Measurements from ENCODE around the gene ODC1. TPM values are rescaled to one million over a fixed set of nuclear protein-coding genes. Genes with fewer than 3 reads are reported as not detected.

The ODC1 gene
- total RNA-seq, 1 donor from 2014 or later = 35.5 TPM

DNA sequence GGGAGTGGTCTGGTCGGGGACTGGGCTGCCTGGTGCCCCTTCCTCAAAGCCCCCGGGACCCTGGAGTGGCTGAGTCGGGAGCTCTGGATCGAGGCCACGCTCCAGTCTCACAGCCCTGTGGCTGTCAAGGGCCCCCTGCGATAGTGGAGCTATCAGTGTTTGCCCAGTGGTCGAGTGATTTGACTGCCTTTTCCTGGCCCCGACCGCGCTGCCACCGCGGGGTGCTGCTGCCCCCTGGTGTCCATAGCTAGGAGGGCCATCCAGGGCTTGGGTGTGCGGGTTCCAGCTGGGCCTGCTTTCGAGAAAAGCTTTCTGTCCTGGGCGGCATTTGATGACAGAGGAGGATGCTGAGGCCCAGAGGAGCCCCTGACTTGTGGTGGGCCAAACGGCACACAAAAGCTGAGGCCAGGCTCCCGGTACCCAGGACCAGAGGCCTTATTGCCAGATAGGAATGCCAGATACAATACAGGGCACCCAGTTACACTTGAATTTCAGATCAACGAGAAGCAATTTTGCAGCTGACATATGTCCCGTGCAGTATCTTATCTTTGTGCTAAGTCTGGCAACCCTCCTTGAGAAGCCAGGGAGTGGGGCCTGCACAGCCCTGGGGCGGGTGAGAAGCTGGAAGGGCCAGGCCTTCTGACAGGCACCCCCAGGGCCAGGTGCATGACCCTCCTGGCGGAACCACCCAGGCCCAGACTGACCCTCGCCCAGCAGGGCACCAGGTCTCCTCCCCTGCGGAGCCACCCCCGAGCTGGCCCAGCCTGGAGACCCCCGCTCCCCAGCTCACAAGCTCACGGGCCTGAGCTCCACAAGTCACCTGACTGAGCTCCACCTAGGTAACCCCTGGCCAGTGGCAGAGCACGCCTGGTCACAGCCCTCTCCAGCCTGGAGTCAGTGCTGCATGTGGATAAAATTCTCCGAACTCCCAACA lies 13.0 kb downstream of the ODC1 start:
- peak; percentile 70 to 86 for DNase-seq (ENCODE audit: low read depth in 2 of 2)

DNA sequence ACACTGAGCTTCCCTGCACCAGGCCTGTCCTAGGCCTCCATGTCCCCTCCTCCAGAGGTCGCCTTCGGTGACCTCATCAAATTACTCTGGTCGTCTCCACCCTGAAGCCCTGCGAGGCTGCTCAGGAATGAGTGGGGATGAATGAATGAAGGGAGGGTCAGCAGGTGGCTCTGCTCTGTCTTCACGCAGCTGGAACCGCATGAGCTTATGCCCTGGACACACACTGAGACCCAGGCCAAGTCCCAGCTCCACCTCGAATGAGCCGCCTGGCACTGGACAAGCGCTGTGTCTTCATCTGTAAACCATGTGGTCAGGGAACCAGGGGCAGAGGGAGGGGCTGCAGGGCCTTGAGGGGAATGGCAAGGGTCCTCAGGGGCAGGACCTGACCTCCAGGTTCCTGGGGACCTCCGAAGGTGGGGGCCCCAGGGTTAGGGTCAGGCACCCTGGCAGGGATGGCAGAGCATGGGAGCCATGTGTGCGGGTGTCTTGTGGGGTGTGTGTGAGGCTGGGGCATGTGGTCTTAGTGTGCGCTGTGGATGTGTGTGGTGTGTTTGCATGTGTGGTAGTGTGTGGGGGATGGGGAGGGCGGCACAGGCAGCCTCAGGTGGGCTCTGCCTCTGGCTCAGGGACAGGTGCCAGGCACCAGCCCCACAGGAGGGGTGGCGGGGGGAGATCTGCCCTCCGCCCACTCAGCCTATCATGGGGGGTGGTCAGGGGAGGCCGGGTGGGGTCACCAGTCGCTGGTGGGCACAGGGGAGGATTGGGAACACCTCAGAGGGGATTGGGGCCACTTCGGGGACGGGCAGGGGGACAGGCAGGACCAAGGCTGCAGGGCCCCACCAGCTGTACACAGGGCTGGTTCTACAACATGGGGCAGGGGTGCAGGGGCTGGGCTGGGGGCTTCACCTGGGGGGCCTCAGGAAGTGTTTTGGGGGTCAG lies 13.9 kb downstream of the ODC1 start:
- DNase-seq (ENCODE audit: low read depth in 2 of 2) = no peak

- no peak for DNase-seq (ENCODE audit: low read depth in 2 of 2)
These were observed 14.7 kb downstream of the ODC1 start for GRCh38 chr2:10433264-10433946.

- DNase-seq (ENCODE audit: low read depth in 2 of 2) = no peak
These were observed 15.6 kb downstream of the ODC1 start for GRCh38 chr2:10432311-10433181.

DNA sequence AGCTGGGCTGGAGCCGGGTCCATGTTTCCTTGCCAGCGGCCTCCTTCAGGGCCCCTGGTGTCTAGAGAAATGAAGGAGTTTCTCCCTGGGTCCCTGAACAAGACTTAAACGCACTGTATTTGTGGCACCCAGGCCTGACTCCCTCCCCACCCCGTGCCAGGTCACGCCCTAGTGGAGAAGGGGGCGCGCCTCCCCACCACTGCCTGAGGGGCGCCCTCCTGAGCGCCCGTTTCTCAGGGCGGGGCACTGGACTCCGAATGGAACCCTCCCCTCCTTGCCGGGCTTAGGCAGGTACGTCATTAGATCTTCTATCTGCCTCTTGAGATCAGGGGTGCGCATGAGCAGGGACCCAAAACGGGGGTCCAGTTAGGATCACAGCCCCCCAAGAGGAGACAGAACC lies 16.3 kb downstream of the ODC1 start:
- DNase-seq (ENCODE audit: low read depth in 2 of 2) = no peak

DNA sequence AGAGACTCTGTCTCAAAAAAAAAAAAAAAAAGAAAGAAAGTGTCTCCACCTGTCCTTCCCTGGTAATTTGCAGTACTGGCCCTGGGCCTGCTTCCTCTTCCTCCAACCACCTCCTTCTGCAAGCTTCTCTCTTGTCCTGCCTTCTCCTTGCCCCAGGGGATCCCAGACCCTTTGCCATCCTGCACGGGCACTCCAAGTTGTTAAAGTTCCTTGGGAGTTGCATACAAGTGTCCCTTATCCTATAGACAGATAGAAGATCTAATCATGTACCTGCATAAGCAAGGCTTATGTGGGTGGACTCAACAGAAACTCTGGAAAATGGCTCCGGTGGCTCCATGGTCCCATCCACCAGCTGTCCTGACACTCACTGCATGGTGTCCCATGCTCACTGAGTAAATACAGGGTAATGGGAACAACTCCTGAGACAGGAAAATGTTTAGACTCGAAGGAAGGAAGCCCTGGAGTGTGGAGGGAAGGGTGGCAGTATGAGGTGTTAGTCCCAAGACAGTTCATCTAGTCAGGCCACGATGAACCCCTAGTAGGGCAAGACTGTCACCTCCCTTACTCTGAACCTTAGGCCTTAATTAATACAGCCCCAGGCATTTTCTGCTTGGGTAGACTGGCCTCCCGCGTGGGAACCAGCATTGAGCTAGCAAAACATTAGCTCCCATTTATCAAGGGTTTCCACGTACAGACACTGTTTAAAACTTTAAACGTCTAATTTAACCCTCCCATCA lies 17.1 kb downstream of the ODC1 start:
- DNase-seq (ENCODE audit: low read depth in 2 of 2) = no peak

- DNase-seq (ENCODE audit: low read depth in 2 of 2) = no peak
These were observed 19.2 kb downstream of the ODC1 start for GRCh38 chr2:10428924-10429323.

- DNase-seq (ENCODE audit: low read depth in 2 of 2) = no peak
These were observed 19.8 kb downstream of the ODC1 start for GRCh38 chr2:10428355-10428754.

GRCh38 chr2:10427618-10427949 lies 20.5 kb downstream of the ODC1 start:
- no peak for DNase-seq (ENCODE audit: low read depth in 2 of 2)

- DNase-seq (ENCODE audit: low read depth in 2 of 2) = no peak
These were observed 21.2 kb downstream of the ODC1 start for GRCh38 chr2:10426726-10427617.

- no peak for DNase-seq (ENCODE audit: low read depth in 2 of 2)
These were observed 22.4 kb downstream of the ODC1 start for GRCh38 chr2:10425699-10426098.

- DNase-seq (ENCODE audit: low read depth in 2 of 2) = no peak
These were observed 23.1 kb downstream of the ODC1 start for GRCh38 chr2:10424916-10425505.

- DNase-seq (ENCODE audit: low read depth in 2 of 2) = no peak
These were observed 24.1 kb downstream of the ODC1 start for GRCh38 chr2:10424051-10424450.

DNA sequence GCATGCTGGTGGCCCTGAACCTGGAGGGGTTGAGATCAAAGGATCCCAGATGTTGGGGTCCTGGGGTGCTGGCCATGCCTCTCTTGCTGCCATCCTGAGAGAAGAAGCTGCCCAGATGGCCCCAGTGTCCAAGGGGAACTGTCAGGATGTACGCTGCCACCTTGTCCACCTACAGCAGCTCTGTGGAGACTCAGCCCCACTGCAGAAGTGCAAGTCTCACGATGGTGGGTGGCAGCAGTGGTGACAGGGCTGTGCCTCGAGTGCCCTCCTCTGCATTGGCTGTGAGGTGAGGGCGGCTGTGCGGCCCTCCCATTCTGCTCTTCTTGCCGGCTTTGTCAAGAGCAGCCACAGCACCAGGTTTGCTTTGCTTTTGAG lies 24.7 kb downstream of the ODC1 start:
- no peak for DNase-seq (ENCODE audit: low read depth in 2 of 2)

- DNase-seq (ENCODE audit: low read depth in 2 of 2) = no peak
These were observed 25.3 kb downstream of the ODC1 start for GRCh38 chr2:10422732-10423399.

DNA sequence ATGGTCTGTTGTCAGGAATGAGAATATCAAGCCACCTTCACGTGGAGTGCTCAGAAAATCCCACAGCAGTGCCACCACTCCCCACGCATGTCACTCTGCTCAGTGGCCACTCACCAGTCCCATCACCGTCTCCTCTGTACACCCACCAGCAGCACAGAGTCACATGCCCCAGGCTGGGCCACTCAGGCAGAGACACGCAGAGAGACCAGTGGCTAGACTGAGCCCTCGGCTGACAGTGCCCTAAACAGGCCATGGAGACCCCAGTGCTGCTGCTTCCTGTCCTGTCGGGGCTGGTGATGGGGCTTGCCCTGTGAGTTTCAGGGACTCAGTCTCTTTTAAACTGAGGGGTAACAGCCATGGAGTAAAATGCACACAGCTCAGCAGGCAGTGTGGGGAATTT lies 25.9 kb downstream of the ODC1 start:
- no peak for DNase-seq (ENCODE audit: low read depth in 2 of 2)

DNA sequence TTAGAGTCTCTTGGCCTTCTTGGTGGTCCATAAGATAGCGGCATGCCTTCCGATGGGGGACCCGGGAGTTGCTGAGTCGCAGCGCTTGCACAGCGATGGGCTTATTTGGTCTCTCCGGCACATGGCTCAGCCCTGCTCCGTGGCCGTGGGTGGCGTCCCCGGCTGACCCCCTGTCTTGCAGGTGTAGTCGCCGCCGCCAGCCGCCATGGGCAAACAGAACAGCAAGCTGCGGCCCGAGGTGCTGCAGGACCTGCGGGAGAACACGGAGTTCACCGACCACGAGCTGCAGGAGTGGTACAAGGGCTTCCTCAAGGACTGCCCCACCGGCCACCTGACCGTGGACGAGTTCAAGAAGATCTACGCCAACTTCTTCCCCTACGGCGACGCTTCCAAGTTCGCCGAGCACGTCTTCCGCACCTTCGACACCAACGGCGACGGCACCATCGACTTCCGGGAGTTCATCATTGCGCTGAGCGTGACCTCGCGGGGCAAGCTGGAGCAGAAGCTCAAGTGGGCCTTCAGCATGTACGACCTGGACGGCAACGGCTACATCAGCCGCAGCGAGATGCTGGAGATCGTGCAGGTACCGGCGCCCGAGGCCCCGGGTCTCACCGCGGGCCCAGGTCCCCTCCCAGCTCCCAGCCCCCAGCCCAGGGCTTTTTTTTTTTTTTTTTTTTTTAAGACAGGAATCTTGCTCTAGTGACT lies 28.4 kb downstream of the ODC1 start:
- no peak for DNase-seq (ENCODE audit: low read depth in 2 of 2)
